Stimulated activated naive CD8-positive, alpha-beta T cell treated with anti-CD3 and anti-CD28 coated beads, Interleukin-15, amount 100 ng/mL, for 72 hours (primary cell): ENCODE data around the gene ASNSD1.

Source experiments
- ATAC-seq: fragments of 150-1000 bp; cut with Tn5 transposase; 2 replicates; pipeline ENCODE4 v1.10.0; 2021; ENCODE audit warnings: mild to moderate bottlenecking, moderate library complexity
- DNase-seq, 2 donors: peaks; one replicate each; pipeline ENCODE4 v3.0.0; 2021 to 2022
- H3K27ac Mint-ChIP-seq, 2 donors: one replicate each; pipeline ENCODE4 v1.8.0; 2022; ENCODE audit warnings: mild to moderate bottlenecking in 2 of 2, mixed read lengths in 2 of 2, moderate library complexity in 2 of 2
- H3K27me3 Mint-ChIP-seq: one replicate; pipeline ENCODE4 v1.8.0; 2022; ENCODE audit warnings: mixed read lengths
- H3K4me1 Mint-ChIP-seq: one replicate; pipeline ENCODE4 v1.8.0; 2022; ENCODE audit warnings: mild to moderate bottlenecking, mixed read lengths
- H3K4me3 Mint-ChIP-seq, 2 donors: one replicate each; pipeline ENCODE4 v1.8.0; 2022; ENCODE audit warnings: mild to moderate bottlenecking in 2 of 2, mixed read lengths in 2 of 2, moderate library complexity in 1 of 2
- H3K9me3 Mint-ChIP-seq, 2 donors: one replicate each; pipeline ENCODE4 v1.8.0; 2022; ENCODE audit warnings: mixed read lengths in 2 of 2

The ASNSD1 gene

GRCh38 chr2:189661148-189661956, at the start of gene ASNSD1:
Gene ASNSD1 (plus strand): TSS chr2:189661459. CDS start chr2:189666133, 4,674 bp downstream.
- no peak within 1 kb of the TSS for H3K27ac Mint-ChIP-seq
- H3K27me3 Mint-ChIP-seq, result no peaks in the 10 kb centered on the region
- peak; percentile 98 to 99 for DNase-seq
- H3K9me3 Mint-ChIP-seq, result no peaks in the 10 kb centered on the region
- H3K4me1 Mint-ChIP-seq, result peaks cover 45% of the 10 kb centered on the region
- H3K4me3 Mint-ChIP-seq, result no peak within 1 kb of the TSS
- ATAC-seq, result peak; percentile 90

GRCh38 chr2:189613077-189613636, 48.1 kb upstream of the ASNSD1 start:
- H3K4me1 Mint-ChIP-seq, result no peaks in the 10 kb centered on the region
- ATAC-seq (no peak), DNase-seq (no peak)
- no peaks in the 10 kb centered on the region for H3K27me3 Mint-ChIP-seq
- H3K27ac Mint-ChIP-seq, result no peak overlapping the region
- no peaks in the 10 kb centered on the region for H3K9me3 Mint-ChIP-seq
- H3K4me3 Mint-ChIP-seq, result peak overlapping the region in 1 of 2 donors; percentile 23

GRCh38 chr2:189613650-189614420, 47.4 kb upstream of the ASNSD1 start:
- Mint-ChIP-seq H3K27ac (no peak overlapping the region), H3K4me1 (no peaks in the 10 kb centered on the region), H3K9me3 (no peaks in the 10 kb centered on the region), H3K27me3 (no peaks in the 10 kb centered on the region), H3K4me3 (no peak overlapping the region)
- ATAC-seq, result no peak
- no peak for DNase-seq

- H3K4me1 Mint-ChIP-seq, result no peaks in the 10 kb centered on the region
- no peak for DNase-seq
- H3K9me3 Mint-ChIP-seq, result no peaks in the 10 kb centered on the region
- ATAC-seq, result no peak
- no peaks in the 10 kb centered on the region for H3K27me3 Mint-ChIP-seq
- no peak overlapping the region for H3K27ac Mint-ChIP-seq
- H3K4me3 Mint-ChIP-seq, result no peak overlapping the region
These were observed 46.7 kb upstream of the ASNSD1 start for GRCh38 chr2:189614585-189614984.

- H3K27me3 Mint-ChIP-seq, result no peaks in the 10 kb centered on the region
- H3K4me1 Mint-ChIP-seq, result no peaks in the 10 kb centered on the region
- no peaks in the 10 kb centered on the region for H3K9me3 Mint-ChIP-seq
- H3K4me3 Mint-ChIP-seq, result no peak overlapping the region
- no peak overlapping the region for H3K27ac Mint-ChIP-seq
- no peak for ATAC-seq
- DNase-seq, result no peak
These were observed 43.1 kb upstream of the ASNSD1 start for GRCh38 chr2:189618197-189618596.

- Mint-ChIP-seq H3K9me3 (no peaks in the 10 kb centered on the region), H3K27me3 (no peaks in the 10 kb centered on the region), H3K4me1 (peaks cover 21% of the 10 kb centered on the region), H3K27ac (no peak overlapping the region), H3K4me3 (no peak overlapping the region)
- ATAC-seq (no peak), DNase-seq (no peak)
These were observed 39.5 kb upstream of the ASNSD1 start for GRCh38 chr2:189621781-189622180.

- H3K9me3 Mint-ChIP-seq, result no peaks in the 10 kb centered on the region
- DNase-seq (no peak), ATAC-seq (no peak)
- no peak overlapping the region for H3K4me3 Mint-ChIP-seq
- H3K4me1 Mint-ChIP-seq, result peaks cover 21% of the 10 kb centered on the region
- no peaks in the 10 kb centered on the region for H3K27me3 Mint-ChIP-seq
- H3K27ac Mint-ChIP-seq, result no peak overlapping the region
These were observed 38.2 kb upstream of the ASNSD1 start for GRCh38 chr2:189623049-189623448.

GRCh38 chr2:189624648-189625355, 36.5 kb upstream of the ASNSD1 start:
- no peak overlapping the region for H3K4me3 Mint-ChIP-seq
- no peaks in the 10 kb centered on the region for H3K27me3 Mint-ChIP-seq
- H3K4me1 Mint-ChIP-seq, result peaks cover 21% of the 10 kb centered on the region
- DNase-seq (no peak), ATAC-seq (peak; percentile 82)
- H3K9me3 Mint-ChIP-seq, result no peaks in the 10 kb centered on the region
- H3K27ac Mint-ChIP-seq, result no peak overlapping the region

GRCh38 chr2:189625636-189626035, 35.6 kb upstream of the ASNSD1 start:
- Mint-ChIP-seq H3K27me3 (no peaks in the 10 kb centered on the region), H3K9me3 (no peaks in the 10 kb centered on the region), H3K4me1 (peaks cover 21% of the 10 kb centered on the region), H3K4me3 (no peak overlapping the region), H3K27ac (peak overlapping the region in 1 of 2 donors; percentile 39)
- ATAC-seq, result no peak
- no peak for DNase-seq

GRCh38 chr2:189627789-189628188, 33.5 kb upstream of the ASNSD1 start:
- DNase-seq (no peak), ATAC-seq (no peak)
- no peak overlapping the region for H3K27ac Mint-ChIP-seq
- H3K4me3 Mint-ChIP-seq, result no peak overlapping the region
- H3K9me3 Mint-ChIP-seq, result no peaks in the 10 kb centered on the region
- no peaks in the 10 kb centered on the region for H3K27me3 Mint-ChIP-seq
- H3K4me1 Mint-ChIP-seq, result peaks cover 21% of the 10 kb centered on the region

GRCh38 chr2:189628817-189629530, 32.3 kb upstream of the ASNSD1 start:
- peaks cover 21% of the 10 kb centered on the region for H3K4me1 Mint-ChIP-seq
- no peak overlapping the region for H3K4me3 Mint-ChIP-seq
- ATAC-seq, result no peak
- H3K27ac Mint-ChIP-seq, result no peak overlapping the region
- no peak for DNase-seq
- H3K27me3 Mint-ChIP-seq, result no peaks in the 10 kb centered on the region
- no peaks in the 10 kb centered on the region for H3K9me3 Mint-ChIP-seq

GRCh38 chr2:189629531-189630453, 31.5 kb upstream of the ASNSD1 start:
- no peak overlapping the region for H3K27ac Mint-ChIP-seq
- H3K27me3 Mint-ChIP-seq, result no peaks in the 10 kb centered on the region
- DNase-seq (no peak), ATAC-seq (no peak)
- H3K9me3 Mint-ChIP-seq, result no peaks in the 10 kb centered on the region
- no peak overlapping the region for H3K4me3 Mint-ChIP-seq
- H3K4me1 Mint-ChIP-seq, result peaks cover 13% of the 10 kb centered on the region

- Mint-ChIP-seq H3K4me3 (no peak overlapping the region), H3K4me1 (no peaks in the 10 kb centered on the region), H3K27me3 (no peaks in the 10 kb centered on the region), H3K9me3 (no peaks in the 10 kb centered on the region), H3K27ac (no peak overlapping the region)
- DNase-seq (no peak), ATAC-seq (no peak)
These were observed 29.4 kb upstream of the ASNSD1 start for GRCh38 chr2:189631849-189632248.

GRCh38 chr2:189633392-189633811, 27.9 kb upstream of the ASNSD1 start:
- Mint-ChIP-seq H3K9me3 (peaks cover 0 to 2% of the 10 kb centered on the region in 2 donors), H3K4me3 (no peak overlapping the region), H3K4me1 (no peaks in the 10 kb centered on the region), H3K27me3 (no peaks in the 10 kb centered on the region), H3K27ac (no peak overlapping the region)
- ATAC-seq, result peak; percentile 45
- no peak for DNase-seq
